Measurements from ENCODE around the gene KAZN.

Gene KAZN

GRCh38 chr1:15094056-15094455 lies 495.6 kb downstream of the KAZN start:
- in situ Hi-C loops (cut with HindIII; ENCODE audit: low sequenced_read_pairs) = loop anchor here (25.0 kb wide), 1 partner anchor 207 kb away; no protein-coding TSS in a partner anchor

DNA sequence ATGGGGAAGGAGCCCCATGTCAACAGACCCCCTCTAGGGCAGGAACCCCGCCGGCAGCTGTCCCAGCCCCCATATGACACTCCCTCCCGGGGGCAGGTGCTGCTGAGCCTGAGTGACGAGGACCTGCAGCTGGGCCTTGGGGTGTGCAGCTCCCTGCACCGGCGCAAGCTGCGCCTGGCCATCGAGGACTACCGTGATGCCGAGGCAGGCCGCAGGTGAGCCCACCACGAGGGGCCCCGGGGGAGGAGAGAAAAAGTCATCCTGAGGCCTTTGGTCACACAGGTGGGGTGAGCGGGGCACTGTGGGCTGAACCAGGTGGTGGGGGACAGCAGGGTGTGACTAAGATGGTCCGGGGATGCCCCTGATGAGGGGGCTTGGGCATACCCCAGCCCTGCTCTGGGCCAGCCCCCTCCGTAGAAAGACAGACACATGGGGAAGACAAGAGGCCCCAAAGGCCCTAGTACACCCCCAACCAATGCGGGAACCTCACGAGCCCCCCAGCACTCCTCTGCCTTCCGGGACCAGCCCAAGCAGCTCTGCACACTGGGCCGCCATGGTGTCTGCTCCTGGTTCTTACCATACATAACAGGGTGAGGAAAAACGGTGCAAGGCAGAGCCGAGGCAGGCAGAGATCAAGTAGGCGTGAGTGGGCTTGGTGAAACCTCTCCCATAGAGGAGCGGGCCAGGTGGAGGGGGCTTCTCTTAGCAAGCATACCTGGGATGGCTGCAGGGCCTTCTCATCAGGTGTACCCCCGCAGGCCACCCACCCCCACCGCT lies 496.4 kb downstream of the KAZN start:
- in situ Hi-C loops (cut with HindIII; ENCODE audit: low sequenced_read_pairs) = loop anchor here (25.0 kb wide), 1 partner anchor 208 kb away; no protein-coding TSS in a partner anchor

GRCh38 chr1:15095496-15095875 lies 497.0 kb downstream of the KAZN start:
- in situ Hi-C loops (cut with HindIII; ENCODE audit: low sequenced_read_pairs) = loop anchor here (25.0 kb wide), 1 partner anchor 208 kb away; no protein-coding TSS in a partner anchor

DNA sequence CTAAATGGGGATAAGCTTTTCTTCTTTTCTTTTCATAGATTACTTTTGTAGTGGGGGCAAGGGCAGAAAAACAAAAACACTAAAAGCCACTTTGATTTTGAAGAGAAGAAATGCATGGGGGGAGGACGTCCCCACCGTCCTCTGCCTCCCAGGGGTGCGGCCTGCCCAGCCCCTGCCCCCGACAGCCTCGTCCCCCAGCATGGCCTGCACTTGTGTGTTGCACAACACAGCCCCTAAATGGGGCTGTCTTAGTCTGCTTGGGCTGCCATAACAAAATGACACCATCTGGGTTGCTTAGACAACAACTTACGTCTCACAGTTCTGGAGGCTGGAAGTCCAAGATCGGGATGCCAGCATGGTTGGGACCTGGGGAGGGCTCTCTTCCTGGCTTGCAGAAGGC lies 497.8 kb downstream of the KAZN start:
- in situ Hi-C loops (cut with HindIII; ENCODE audit: low sequenced_read_pairs) = loop anchor here (25.0 kb wide), 1 partner anchor 209 kb away; no protein-coding TSS in a partner anchor

DNA sequence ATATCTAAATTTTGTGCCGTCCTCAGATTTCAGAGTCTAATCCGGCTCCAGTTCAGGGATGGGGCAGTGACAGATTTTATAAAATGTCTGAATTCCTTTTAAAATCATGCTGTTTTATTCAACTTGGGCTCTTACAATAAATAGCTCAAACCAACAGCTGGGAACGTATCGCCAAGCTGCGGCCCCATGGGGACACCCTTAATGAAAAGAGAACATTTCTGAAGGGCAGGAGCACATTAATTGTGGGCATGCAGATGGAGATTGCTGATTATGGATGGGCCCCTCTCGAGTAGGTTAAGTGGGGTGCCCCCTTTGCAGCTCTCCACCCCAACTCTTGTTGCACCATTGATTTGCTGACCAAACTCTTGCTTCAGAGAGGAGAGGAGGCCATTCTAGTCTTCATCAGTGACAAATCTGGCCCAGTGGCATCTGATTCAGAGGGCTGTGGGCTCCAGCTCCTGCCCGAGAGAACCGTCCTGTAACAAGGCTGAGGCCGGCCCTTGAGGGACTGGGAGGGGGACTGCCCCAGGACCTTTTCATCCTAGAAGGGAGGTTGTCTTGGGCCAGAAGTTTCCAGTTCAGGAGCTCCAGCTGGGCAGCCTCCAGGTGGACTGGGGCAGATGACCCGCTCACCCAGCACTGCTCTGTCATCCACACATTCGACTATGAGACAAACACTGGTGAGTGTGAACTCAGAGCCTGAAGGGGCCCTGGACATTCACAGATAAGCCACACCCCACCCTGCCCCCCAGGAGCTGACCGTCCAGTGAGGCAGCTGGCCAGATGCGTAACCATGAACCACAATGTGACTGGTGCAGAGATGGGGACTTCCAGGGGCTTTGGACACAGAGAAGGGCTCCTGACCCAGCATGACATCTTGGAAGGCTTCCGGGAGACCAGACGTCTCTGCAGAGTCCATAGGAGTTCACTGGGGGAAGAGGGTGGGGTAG lies 500.0 kb downstream of the KAZN start:
- in situ Hi-C loops (cut with HindIII; ENCODE audit: low sequenced_read_pairs) = loop anchor here (25.0 kb wide), 1 partner anchor 211 kb away; no protein-coding TSS in a partner anchor

- in situ Hi-C loops (cut with HindIII; ENCODE audit: low sequenced_read_pairs) = loop anchor here (25.0 kb wide), 1 partner anchor 212 kb away; no protein-coding TSS in a partner anchor
Observed at GRCh38 chr1:15099441-15100120, 501.1 kb downstream of the KAZN start.

GRCh38 chr1:15100121-15100879 lies 501.8 kb downstream of the KAZN start:
- in situ Hi-C loops (cut with HindIII; ENCODE audit: low sequenced_read_pairs) = no loop called here

DNA sequence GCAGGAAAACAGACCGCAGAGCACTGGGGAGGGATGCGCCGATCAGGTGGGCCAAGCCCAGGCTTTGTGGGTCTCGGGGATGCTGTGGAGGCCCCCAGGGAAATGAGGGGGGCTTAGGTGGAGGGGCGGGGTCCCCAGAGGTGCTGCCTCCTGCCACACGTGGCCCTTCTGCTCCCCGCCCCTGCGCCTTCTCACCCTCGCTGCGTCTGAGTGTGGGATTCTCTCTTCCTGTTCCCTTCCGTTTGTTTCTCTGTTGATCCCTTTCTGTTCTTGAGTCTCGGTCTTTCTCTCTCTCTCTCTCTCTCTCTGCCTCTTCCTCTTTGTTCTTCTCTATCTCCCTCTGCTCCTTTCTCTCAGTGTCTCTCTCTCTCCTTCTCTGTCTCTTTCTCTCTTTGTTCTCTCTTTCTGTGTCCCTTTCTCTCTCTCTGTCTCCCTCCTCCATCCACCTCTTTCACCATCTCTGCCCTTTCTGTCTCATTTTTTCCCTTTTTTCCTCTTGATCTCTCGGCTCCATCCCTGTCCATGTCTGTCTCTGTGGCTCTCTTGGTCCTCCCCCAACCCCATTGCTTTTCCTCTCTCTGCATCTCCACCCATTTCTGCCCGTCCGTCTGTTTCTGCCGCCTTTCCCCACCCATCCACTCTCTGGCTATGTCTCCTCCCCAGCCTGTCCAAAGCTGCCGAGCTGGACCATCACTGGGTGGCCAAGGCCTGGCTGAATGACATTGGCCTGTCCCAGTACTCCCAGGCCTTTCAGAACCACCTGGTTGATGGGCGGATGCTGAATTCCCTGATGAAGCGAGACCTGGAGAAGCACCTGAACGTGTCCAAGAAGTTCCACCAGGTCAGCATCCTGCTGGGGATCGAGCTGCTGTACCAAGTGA lies 502.6 kb downstream of the KAZN start:
- in situ Hi-C loops (cut with HindIII; ENCODE audit: low sequenced_read_pairs) = no loop called here

- in situ Hi-C loops (cut with HindIII; ENCODE audit: low sequenced_read_pairs) = no loop called here
Observed at GRCh38 chr1:15101801-15102200, 503.3 kb downstream of the KAZN start.

DNA sequence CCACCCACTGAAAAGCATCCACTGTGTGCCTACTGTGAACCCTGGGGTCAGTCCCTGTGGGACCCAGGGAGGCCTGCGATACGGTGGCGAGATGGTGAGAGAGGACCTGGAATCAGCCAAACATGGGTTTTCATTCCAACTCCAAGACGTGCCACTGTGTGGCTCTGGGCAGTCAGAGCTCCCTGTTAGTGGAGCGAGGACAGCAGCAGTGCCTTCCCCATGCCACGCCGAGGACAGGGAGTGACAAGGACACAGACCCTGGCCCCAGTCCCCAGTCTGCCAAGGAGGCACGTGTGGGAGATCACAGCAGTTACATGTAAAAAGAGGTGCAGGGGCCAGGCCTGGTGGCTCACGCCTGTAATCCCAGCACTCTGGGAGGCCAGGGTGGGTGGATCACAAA lies 504.2 kb downstream of the KAZN start:
- in situ Hi-C loops (cut with HindIII; ENCODE audit: low sequenced_read_pairs) = no loop called here

- in situ Hi-C loops (cut with HindIII; ENCODE audit: low sequenced_read_pairs) = no loop called here
Observed at GRCh38 chr1:15103211-15103610, 504.7 kb downstream of the KAZN start.

DNA sequence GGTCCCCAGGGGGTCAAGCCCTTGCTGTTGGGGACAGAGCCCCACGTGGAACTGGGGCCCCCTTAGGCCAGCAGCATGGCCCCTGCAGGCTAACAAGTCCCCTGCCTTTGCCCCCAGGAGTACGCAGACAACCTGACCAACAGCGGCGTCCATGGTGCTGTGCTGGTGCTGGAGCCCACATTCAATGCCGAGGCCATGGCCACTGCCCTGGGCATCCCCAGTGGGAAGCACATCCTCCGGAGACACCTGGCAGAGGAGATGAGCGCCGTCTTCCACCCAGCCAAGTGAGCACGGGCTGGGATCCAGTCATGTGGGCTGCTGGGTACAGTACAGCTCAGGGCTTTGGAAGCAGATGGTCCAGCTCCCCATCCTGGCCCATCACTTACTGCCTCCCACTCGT lies 505.4 kb downstream of the KAZN start:
- in situ Hi-C loops (cut with HindIII; ENCODE audit: low sequenced_read_pairs) = no loop called here

- in situ Hi-C loops (cut with HindIII; ENCODE audit: low sequenced_read_pairs) = no loop called here
Observed at GRCh38 chr1:15104768-15105167, 506.3 kb downstream of the KAZN start.

- in situ Hi-C loops (cut with HindIII; ENCODE audit: low sequenced_read_pairs) = no loop called here
Observed at GRCh38 chr1:15106608-15107007, 508.1 kb downstream of the KAZN start.

DNA sequence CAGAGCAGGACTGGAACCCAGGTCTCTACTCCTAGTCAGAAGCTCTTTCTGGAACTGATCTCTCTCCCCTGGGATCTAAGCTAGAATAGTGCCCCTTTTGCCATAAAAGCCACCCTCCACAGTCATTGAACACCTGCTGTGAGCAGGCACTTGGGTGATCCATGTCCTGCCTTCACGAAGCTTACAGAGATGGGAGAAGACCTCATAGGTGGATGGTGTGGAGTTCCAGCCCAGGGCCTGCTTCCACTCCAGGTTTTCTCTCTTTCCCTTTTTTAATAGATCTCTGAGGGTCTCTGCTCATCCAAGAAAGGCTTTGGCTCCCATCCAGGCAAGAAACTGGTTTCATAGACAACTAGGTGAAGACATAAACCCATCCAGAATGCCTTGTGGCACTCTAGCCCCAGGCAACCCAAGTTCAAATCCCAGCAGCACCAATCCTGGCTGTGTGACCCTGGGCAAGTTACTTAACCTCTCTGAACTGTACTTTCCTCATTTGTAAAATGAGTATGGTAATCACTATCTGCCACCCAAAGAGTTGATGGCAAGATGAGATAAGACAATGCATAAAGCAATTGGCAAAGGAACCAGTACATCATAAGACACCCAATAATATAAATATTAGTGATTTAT lies 508.7 kb downstream of the KAZN start:
- in situ Hi-C loops (cut with HindIII; ENCODE audit: low sequenced_read_pairs) = no loop called here

GRCh38 chr1:15107911-15108310 lies 509.4 kb downstream of the KAZN start:
- in situ Hi-C loops (cut with HindIII; ENCODE audit: low sequenced_read_pairs) = no loop called here

DNA sequence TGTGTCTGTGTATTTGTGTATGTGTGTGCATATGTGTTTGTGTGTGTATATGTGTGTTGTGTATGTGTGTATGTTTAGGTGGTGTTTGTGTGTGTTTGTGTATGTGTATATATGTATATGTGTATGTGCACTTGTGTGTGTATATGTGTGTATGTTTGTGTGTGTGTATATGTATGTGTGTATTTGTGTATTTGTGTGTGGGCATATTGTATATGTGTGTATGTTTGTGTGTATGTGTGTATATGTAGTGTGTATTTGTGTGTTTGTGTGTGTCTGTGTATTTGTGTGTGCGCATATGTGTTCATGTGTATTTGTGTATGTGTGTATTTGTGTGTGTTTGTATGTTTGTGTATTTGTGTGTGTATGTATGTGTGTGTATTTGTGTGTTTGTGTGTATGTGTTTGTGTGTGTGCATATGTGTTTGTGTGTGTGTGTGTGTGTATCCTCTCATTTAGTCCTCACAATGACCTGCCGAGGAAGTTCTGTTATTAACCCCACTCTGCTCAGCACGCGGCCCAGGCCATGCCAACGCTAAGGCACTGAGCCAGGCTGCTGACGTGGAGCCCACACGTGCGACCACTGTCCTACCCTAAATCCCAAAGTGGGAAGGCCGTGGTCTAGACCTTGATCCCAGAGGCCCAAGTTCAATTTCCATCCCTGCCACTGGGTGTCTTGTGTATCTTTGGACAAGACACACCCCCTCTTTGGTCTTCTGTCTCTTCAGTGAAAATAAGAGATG lies 511.8 kb downstream of the KAZN start:
- in situ Hi-C loops (cut with HindIII; ENCODE audit: low sequenced_read_pairs) = no loop called here

- in situ Hi-C loops (cut with HindIII; ENCODE audit: low sequenced_read_pairs) = no loop called here
Observed at GRCh38 chr1:15110867-15111230, 512.4 kb downstream of the KAZN start.
